Keratinocyte (primary cell): ENCODE results near the gene PPP1R36. TPM values are rescaled to one million over a fixed set of nuclear protein-coding genes. Genes with fewer than 3 reads are reported as not detected.
"Not testable (repeated sequence)": the region's sequence is repeated elsewhere in the genome, so short reads cannot be mapped to it uniquely, and the experiment has no call there.

ENCODE experiments used
- DNase-seq: peaks from one replicate; pipeline ENCODE4 v3.0.0-alpha.2; 2011; ENCODE audit warnings: low read depth, missing footprints, low spot score
- FAIRE-seq: peaks from 2 replicates; lab custom pipeline; 2011; peaks lifted over from hg19 to GRCh38; lab: Jason Lieb, UNC
- H2AFZ ChIP-seq: 2 replicates; pipeline ENCODE4 v1.6.0; 2012; ENCODE audit warnings: low read length, control low read depth, inconsistent platforms; ENCODE audit not compliant: control insufficient read depth
- H3K27ac ChIP-seq: 2 replicates; pipeline ENCODE4 v1.5.1; 2011; ENCODE audit warnings: low read length; ENCODE audit not compliant: control insufficient read depth, insufficient read depth
- H3K27me3 ChIP-seq: 3 replicates; pipeline ENCODE4 v1.6.0; 2011; ENCODE audit warnings: low read length; ENCODE audit not compliant: control insufficient read depth, insufficient read depth; ENCODE audit errors: extremely low read depth
- H3K36me3 ChIP-seq, 2 experiments: 2 replicates in 1 of 2; 3 replicates in 1 of 2; pipeline ENCODE4 v1.5.1; 2011; ENCODE audit warnings: low read length in 2 of 2, mild to moderate bottlenecking in 1 of 2; ENCODE audit not compliant: control insufficient read depth in 2 of 2, insufficient read depth in 2 of 2; ENCODE audit errors: extremely low read depth in 1 of 2
- H3K4me1 ChIP-seq: 3 replicates; pipeline ENCODE4 v1.5.1; 2011; ENCODE audit warnings: low read length; ENCODE audit not compliant: control insufficient read depth, insufficient read depth; ENCODE audit errors: extremely low read depth
- H3K4me2 ChIP-seq: 3 replicates; pipeline ENCODE4 v1.6.0; 2011; ENCODE audit warnings: low read depth, low read length; ENCODE audit not compliant: control insufficient read depth, insufficient read depth; ENCODE audit errors: extremely low read depth
- H3K4me3 ChIP-seq, 3 experiments: fragments of 200-600 bp in 1 of 3; sonication (generic) in 1 of 3; 2 replicates in 2 of 3; 3 replicates in 1 of 3; pipeline ENCODE4 v1.5.1; 2011 to 2016; ENCODE audit warnings: low read length in 3 of 3, mild to moderate bottlenecking in 3 of 3, control low read depth in 2 of 3, inconsistent platforms in 1 of 3, low read depth in 1 of 3, mixed read lengths in 1 of 3, mixed run types in 1 of 3, moderate library complexity in 1 of 3; ENCODE audit not compliant: control insufficient read depth in 2 of 3, insufficient read depth in 2 of 3; ENCODE audit errors: extremely low read depth in 1 of 3
- H3K79me2 ChIP-seq: 2 replicates; pipeline ENCODE4 v1.6.0; 2012; ENCODE audit warnings: low read length; ENCODE audit not compliant: control insufficient read depth, insufficient read depth
- H3K9ac ChIP-seq: 3 replicates; pipeline ENCODE4 v1.6.0; 2011; ENCODE audit warnings: low read length; ENCODE audit not compliant: control insufficient read depth, insufficient read depth; ENCODE audit errors: extremely low read depth
- H3K9me1 ChIP-seq: 3 replicates; pipeline ENCODE4 v1.6.0; 2011; ENCODE audit warnings: low read length; ENCODE audit not compliant: control insufficient read depth, insufficient read depth; ENCODE audit errors: extremely low read depth
- H3K9me3 ChIP-seq: 2 replicates; pipeline ENCODE4 v1.5.1; 2012; ENCODE audit warnings: low read depth, low read length; ENCODE audit not compliant: control insufficient read depth
- H4K20me1 ChIP-seq: 3 replicates; pipeline ENCODE4 v1.6.0; 2011; ENCODE audit warnings: low read length; ENCODE audit not compliant: control insufficient read depth, insufficient read depth; ENCODE audit errors: extremely low read depth
- CTCF ChIP-seq, 3 experiments: IDR thresholded peaks in 1 of 3; conservative IDR thresholded peaks in 1 of 3; optimal IDR thresholded peaks in 1 of 3; 2 replicates in 2 of 3; 3 replicates in 1 of 3; pipeline versions ENCODE3 to v1.5.1; 2011; ENCODE audit warnings: low read length in 3 of 3, mild to moderate bottlenecking in 3 of 3, moderate library complexity in 2 of 3, control low read depth in 1 of 3, inconsistent platforms in 1 of 3; ENCODE audit not compliant: insufficient read depth in 2 of 3; ENCODE audit errors: extremely low read depth in 1 of 3
- EZH2 ChIP-seq: IDR thresholded peaks from one replicate; pipeline ENCODE4 v1.6.1; 2012; ENCODE audit warnings: inconsistent platforms, mild to moderate bottlenecking, low read length, moderate library complexity
- dilution Hi-C: fragments of 300-500 bp; cut with MboI; formaldehyde crosslinking; loops from one replicate; pipeline ENCODE4 v1.7.0; 2020; ENCODE audit warnings: low sequenced_read_pairs; ENCODE audit not compliant: extremely low pct_ligation_motif_present
- polyA plus RNA-seq, 5 experiments: library from polyadenylated mRNA; depleted of rRNA in 3 of 5; stranded (reverse) in 3 of 5; stranded (forward) in 1 of 5; unstranded in 1 of 5; fragments of >200 nt; gene quantifications; 1 replicate in 1 of 5; 2 replicates in 3 of 5; 3 replicates in 1 of 5; pipeline versions ENCODE4 v1.2.1 to v1.2.3, GENCODE V29; 2011 to 2012; ENCODE audit warnings: missing spikeins in 2 of 5, low read depth in 1 of 5, low replicate concordance in 1 of 5

Gene PPP1R36
- polyA plus RNA-seq, 1 donor (not counting 4 experiments of a cell fraction or from before 2014, with no cell fraction given), result 0.81 TPM

- dilution Hi-C loops, result no loop called here
- Histone ChIP-seq H3K9me1 (no peaks in the 10 kb centered on the region), H4K20me1 (peaks cover 12% of the 10 kb centered on the region), H3K9ac (no peak overlapping the region), H2AFZ (no peak overlapping the region), H3K4me2 (no peak overlapping the region), H3K27me3 (no peaks in the 10 kb centered on the region), H3K27ac (no peak overlapping the region), H3K9me3 (no peaks in the 10 kb centered on the region), H3K4me3 (no peak overlapping the region), H3K36me3 (peaks cover 0 to 3% of the 10 kb centered on the region in 2 experiments), H3K79me2 (peaks cover 91% of the 10 kb centered on the region), H3K4me1 (peaks cover 13% of the 10 kb centered on the region)
- no peak for FAIRE-seq
- TF ChIP-seq CTCF (optimal IDR thresholded peaks at IDR 0.05 in 1 of 3, IDR thresholded peaks at IDR 0.05 in 1 of 3, conservative IDR thresholded peaks at IDR 0.05 in 1 of 3; ENCODE audit: extremely low read depth in 1 of 3, insufficient read depth in 2 of 3, low read length in 3 of 3), result no peak
- no peak for TF ChIP-seq EZH2
- DNase-seq, result no peak
These were observed 34.7 kb upstream of the PPP1R36 start for GRCh38 chr14:64515053-64515452.

GRCh38 chr14:64516969-64517368 lies 32.8 kb upstream of the PPP1R36 start:
- Histone ChIP-seq H3K9me3 (no peaks in the 10 kb centered on the region), H3K9me1 (no peaks in the 10 kb centered on the region), H3K79me2 (peaks cover 83% of the 10 kb centered on the region), H3K36me3 (peaks cover 4 to 11% of the 10 kb centered on the region in 2 experiments), H4K20me1 (peaks cover 2% of the 10 kb centered on the region), H3K4me1 (no peaks in the 10 kb centered on the region), H3K4me3 (no peak overlapping the region), H3K27ac (no peak overlapping the region), H3K9ac (no peak overlapping the region), H3K27me3 (no peaks in the 10 kb centered on the region), H3K4me2 (no peak overlapping the region), H2AFZ (no peak overlapping the region)
- dilution Hi-C loops, result no loop called here
- TF ChIP-seq EZH2 (no peak), CTCF (optimal IDR thresholded peaks at IDR 0.05 in 1 of 3, IDR thresholded peaks at IDR 0.05 in 1 of 3, conservative IDR thresholded peaks at IDR 0.05 in 1 of 3; ENCODE audit: extremely low read depth in 1 of 3, insufficient read depth in 2 of 3, low read length in 3 of 3) (no peak)
- no peak for DNase-seq
- FAIRE-seq, result no peak

GRCh38 chr14:64517667-64518066 lies 32.1 kb upstream of the PPP1R36 start:
- H2AFZ ChIP-seq, H3K9ac ChIP-seq, H3K4me1 ChIP-seq, dilution Hi-C loops, FAIRE-seq, H3K4me2 ChIP-seq, H3K27me3 ChIP-seq, H3K36me3 ChIP-seq, H3K9me1 ChIP-seq, DNase-seq, H3K27ac ChIP-seq, H4K20me1 ChIP-seq, H3K4me3 ChIP-seq, H3K9me3 ChIP-seq: not testable (repeated sequence)
- H3K79me2 ChIP-seq, result peaks cover 78% of the 10 kb centered on the region
